H1 (cell line): ENCODE data around the gene RABGAP1. TPM values are rescaled to one million over a fixed set of nuclear protein-coding genes. Genes with fewer than 3 reads are reported as not detected.

Source experiments
- CTCF ChIA-PET: fragments of 300-600 bp; sonication (Branson Sonifier 250); formaldehyde crosslinking; loops from one replicate; lab custom pipeline; 2021; ENCODE audit not compliant: partially characterized antibody; lab: Charles Lee
- POLR2A ChIA-PET: fragments of 300-600 bp; sonication (Branson Sonifier 250); formaldehyde crosslinking; loops from one replicate; lab custom pipeline; 2021; ENCODE audit warnings: inconsistent platforms; ENCODE audit not compliant: partially characterized antibody; lab: Charles Lee
- DNase-seq, 2 experiments: peaks; one replicate each; pipeline versions ENCODE4 v3.0.0 to v3.0.0-alpha.2; 2010 to 2022; ENCODE audit warnings: low spot score in 2 of 2, low read depth in 1 of 2, mixed read lengths in 1 of 2
- FAIRE-seq: peaks from 2 replicates; lab custom pipeline; 2011; peaks lifted over from hg19 to GRCh38; lab: Jason Lieb, UNC
- H2AFZ ChIP-seq: 2 replicates; pipeline ENCODE4 v1.8.1; 2012; ENCODE audit warnings: low read length, inconsistent platforms
- H2AK5ac ChIP-seq: 2 replicates; pipeline ENCODE4 v1.6.1; 2013; ENCODE audit warnings: low read depth, low read length
- H2BK120ac ChIP-seq: replicated peaks from 2 replicates; pipeline ENCODE3; 2013; ENCODE audit warnings: low read depth, low read length, inconsistent platforms
- H2BK12ac ChIP-seq: 2 replicates; pipeline ENCODE4 v1.6.1; 2013; ENCODE audit warnings: low read depth, low read length
- H2BK15ac ChIP-seq: 2 replicates; pipeline ENCODE4 v1.6.1; 2013; ENCODE audit warnings: low read length
- H2BK20ac ChIP-seq: 2 replicates; pipeline ENCODE4 v1.6.1; 2013; ENCODE audit warnings: low read length
- H2BK5ac ChIP-seq: 2 replicates; pipeline ENCODE4 v1.6.1; 2013; ENCODE audit warnings: low read depth, low read length
- H3K14ac ChIP-seq: 2 replicates; pipeline ENCODE4 v1.6.1; 2013; ENCODE audit warnings: inconsistent platforms; ENCODE audit not compliant: insufficient read length
- H3K18ac ChIP-seq: 2 replicates; pipeline ENCODE4 v1.6.1; 2013; ENCODE audit warnings: low read length; ENCODE audit errors: extremely low read depth
- H3K23ac ChIP-seq: 2 replicates; pipeline ENCODE4 v1.6.1; 2013; ENCODE audit warnings: inconsistent platforms; ENCODE audit not compliant: insufficient read length
- H3K23me2 ChIP-seq: 2 replicates; pipeline ENCODE4 v1.6.1; 2013; ENCODE audit warnings: low read depth, low read length
- H3K27ac ChIP-seq: 2 replicates; pipeline ENCODE4 v1.6.1; 2011; ENCODE audit warnings: low read depth, low read length, inconsistent platforms
- H3K27me3 ChIP-seq, 4 experiments: replicated peaks in 1 of 4; 1 replicate in 1 of 4; 2 replicates in 3 of 4; pipeline versions ENCODE4 v1.6.1 to v1.8.1; 2011 to 2013; ENCODE audit warnings: low read length in 3 of 4, mild to moderate bottlenecking in 3 of 4, inconsistent platforms in 2 of 4, mixed read lengths in 2 of 4, moderate library complexity in 1 of 4; ENCODE audit not compliant: control insufficient read depth in 3 of 4, insufficient read depth in 3 of 4; ENCODE audit errors: extremely low read depth in 1 of 4
- H3K36me3 ChIP-seq, 4 experiments: 2 replicates each; pipeline versions ENCODE4 v1.6.1 to v1.8.1; 2011 to 2013; ENCODE audit warnings: mild to moderate bottlenecking in 4 of 4, low read length in 3 of 4, moderate library complexity in 2 of 4, control low read depth in 1 of 4, inconsistent platforms in 1 of 4; ENCODE audit not compliant: insufficient read depth in 4 of 4, control insufficient read depth in 2 of 4
- H3K4ac ChIP-seq: replicated peaks from 2 replicates; pipeline ENCODE3; 2013; ENCODE audit warnings: low read length, low read depth, mixed read lengths, inconsistent platforms; ENCODE audit not compliant: insufficient read length
- H3K4me1 ChIP-seq, 4 experiments: replicated peaks in 1 of 4; 1 replicate in 1 of 4; 2 replicates in 3 of 4; pipeline versions ENCODE4 v1.6.1 to v1.8.1; 2011 to 2013; ENCODE audit warnings: low read length in 3 of 4, inconsistent platforms in 2 of 4, mixed read lengths in 1 of 4; ENCODE audit not compliant: insufficient read depth in 4 of 4, control insufficient read depth in 3 of 4
- H3K4me2 ChIP-seq, 2 experiments: 2 replicates each; pipeline versions ENCODE4 v1.6.1 to v1.8.1; 2011 to 2013; ENCODE audit warnings: low read depth in 2 of 2, low read length in 2 of 2, control low read depth in 1 of 2, inconsistent platforms in 1 of 2, mild to moderate bottlenecking in 1 of 2; ENCODE audit not compliant: insufficient read depth in 1 of 2
- H3K4me3 ChIP-seq, 4 experiments: fragments of 200-600, 300-600 bp in 1 of 4; sonication (generic), shearing (Covaris generic), sonication (Bioruptor Twin) in 1 of 4; 2 replicates each; pipeline versions ENCODE4 v1.5.1 to v1.8.1; 2011 to 2016; ENCODE audit warnings: low read length in 4 of 4, low read depth in 3 of 4, control low read depth in 2 of 4, inconsistent platforms in 2 of 4, mild to moderate bottlenecking in 2 of 4, mixed read lengths in 1 of 4, moderate library complexity in 1 of 4; ENCODE audit not compliant: insufficient read depth in 2 of 4; ENCODE audit errors: extremely low read depth in 1 of 4
- H3K56ac ChIP-seq: replicated peaks from 2 replicates; pipeline ENCODE3; 2013; ENCODE audit warnings: low read depth, mild to moderate bottlenecking, mixed read lengths, low read length, inconsistent platforms; ENCODE audit not compliant: insufficient read length
- H3K79me1 ChIP-seq: 2 replicates; pipeline ENCODE4 v1.6.1; 2013; ENCODE audit warnings: low read depth, low read length, control low read depth
- H3K79me2 ChIP-seq, 2 experiments: 2 replicates each; pipeline versions ENCODE4 v1.6.1 to v1.8.1; 2012 to 2013; ENCODE audit warnings: low read length in 2 of 2, mild to moderate bottlenecking in 2 of 2, inconsistent platforms in 1 of 2; ENCODE audit not compliant: insufficient read depth in 2 of 2, control insufficient read depth in 1 of 2
- H3K9ac ChIP-seq, 4 experiments: replicated peaks in 1 of 4; 1 replicate in 1 of 4; 2 replicates in 3 of 4; pipeline versions ENCODE4 v1.6.1 to v1.8.1; 2011 to 2013; ENCODE audit warnings: low read depth in 3 of 4, low read length in 3 of 4, control low read depth in 2 of 4, mild to moderate bottlenecking in 2 of 4, moderate library complexity in 2 of 4, inconsistent platforms in 1 of 4; ENCODE audit errors: extremely low read depth in 1 of 4
- H3K9me3 ChIP-seq, 2 experiments: 2 replicates each; pipeline versions ENCODE4 v1.6.1 to v1.8.1; 2012 to 2013; ENCODE audit warnings: mild to moderate bottlenecking in 2 of 2, moderate library complexity in 2 of 2, control low read depth in 1 of 2, inconsistent platforms in 1 of 2, low read depth in 1 of 2, low read length in 1 of 2, mixed read lengths in 1 of 2; ENCODE audit not compliant: insufficient read depth in 2 of 2
- H4K20me1 ChIP-seq, 2 experiments: replicated peaks in 1 of 2; 2 replicates each; pipeline versions ENCODE3 to v1.8.1; 2011 to 2013; ENCODE audit warnings: inconsistent platforms in 2 of 2, low read length in 2 of 2, mild to moderate bottlenecking in 1 of 2; ENCODE audit not compliant: insufficient read depth in 2 of 2, control insufficient read depth in 1 of 2
- H4K5ac ChIP-seq: 2 replicates; pipeline ENCODE4 v1.6.1; 2013; ENCODE audit warnings: low read length, low read depth, mixed read lengths, inconsistent platforms; ENCODE audit not compliant: insufficient read length
- H4K8ac ChIP-seq: 2 replicates; pipeline ENCODE4 v1.8.0; 2013; ENCODE audit warnings: mild to moderate bottlenecking, moderate library complexity, low read length, inconsistent platforms; ENCODE audit not compliant: insufficient read depth; ENCODE audit errors: extremely low read depth
- H4K91ac ChIP-seq: replicated peaks from 2 replicates; pipeline ENCODE3; 2013; ENCODE audit warnings: low read length, mixed read lengths, inconsistent platforms; ENCODE audit not compliant: insufficient read length
- ATF3 ChIP-seq: IDR thresholded peaks from 2 replicates; pipeline ENCODE4 v1.6.1; 2011; ENCODE audit warnings: low read depth, mild to moderate bottlenecking, low read length; ENCODE audit not compliant: insufficient read depth
- CBX5 ChIP-seq: fragments of 300-800, 300-1000 bp; sonication (generic); IDR thresholded peaks from 2 replicates; pipeline ENCODE4 v1.7.1; 2016; ENCODE audit warnings: antibody characterized with exemption, low read length, low read depth
- CBX8 ChIP-seq: fragments of 300-800, 300-1000 bp; sonication (generic); IDR thresholded peaks from 2 replicates; pipeline ENCODE4 v1.7.1; 2016; ENCODE audit warnings: low read depth, low read length, borderline replicate concordance
- CTBP2 ChIP-seq: IDR thresholded peaks from 2 replicates; pipeline ENCODE4 v1.7.0; 2011; ENCODE audit warnings: borderline replicate concordance, mild to moderate bottlenecking, moderate library complexity, mixed read lengths, low read length; ENCODE audit not compliant: insufficient read depth, insufficient read length
- FOSL1 ChIP-seq: IDR thresholded peaks from 2 replicates; pipeline ENCODE4 v1.6.1; 2011; ENCODE audit warnings: mild to moderate bottlenecking, low read depth, low read length, moderate library complexity; ENCODE audit not compliant: insufficient read depth
- JUN ChIP-seq: IDR thresholded peaks from 2 replicates; pipeline ENCODE4 v1.6.1; 2011; ENCODE audit warnings: low read depth, mild to moderate bottlenecking, improper control_type of control experiment, low read length
- KDM1A ChIP-seq: fragments of 200-600, 300-600 bp; sonication (generic); IDR thresholded peaks from 2 replicates; pipeline ENCODE4 v1.7.1; 2016; ENCODE audit warnings: mild to moderate bottlenecking, low read length, borderline replicate concordance
- POU5F1 ChIP-seq: IDR thresholded peaks from 2 replicates; pipeline ENCODE4 v1.6.1; 2011; ENCODE audit warnings: low read depth, mild to moderate bottlenecking, low read length, moderate library complexity
- TAF1 ChIP-seq: IDR thresholded peaks from 2 replicates; pipeline ENCODE4 v1.6.1; 2011; ENCODE audit warnings: mild to moderate bottlenecking, low read depth, low read length
- YY1 ChIP-seq: IDR thresholded peaks from 2 replicates; pipeline ENCODE4 v1.6.1; 2011; ENCODE audit warnings: low read depth, mild to moderate bottlenecking, low read length
- ZNF274 ChIP-seq: IDR thresholded peaks from 2 replicates; pipeline ENCODE4 v1.7.0; 2012; ENCODE audit warnings: low read length, borderline replicate concordance; ENCODE audit errors: extremely low read depth
- WGBS, 2 experiments: shearing (Covaris generic) in 1 of 2; methylation state at CpG; one replicate each; pipeline versions ENCODE4 v1.1.6 to v1.1.7; 2013 to 2015; ENCODE audit warnings: low lambda C conversion rate in 2 of 2, mixed read lengths in 2 of 2, inconsistent platforms in 1 of 2, low coverage in 1 of 2, missing lambda C conversion rate in 1 of 2; ENCODE audit not compliant: insufficient replicate concordance in 2 of 2, insufficient coverage in 1 of 2, insufficient read length in 1 of 2; ENCODE audit errors: extremely low coverage in 1 of 2, missing lambda C conversion rate in 1 of 2; 5-methylcytosine and 5-hydroxymethylcytosine counted together
- polyA plus RNA-seq, 7 experiments: library from polyadenylated mRNA; depleted of rRNA in 3 of 7; stranded (reverse) in 5 of 7; unstranded in 2 of 7; fragments of >200 nt in 5 of 7; fragments of 200-250 nt in 2 of 7; gene quantifications; 1 replicate in 5 of 7; 2 replicates in 1 of 7; 4 replicates in 1 of 7; pipeline versions ENCODE4 v1.2.1 to v1.2.3, GENCODE V29; 2011 to 2013; ENCODE audit warnings: missing spikeins in 2 of 7, mixed read lengths in 2 of 7
- total RNA-seq: library from RNA; stranded (reverse); fragmentation: NEBNext Ultra II Directional; extraction: Animal tissue kit (Norgen Biotek cat#: 25700); gene quantifications from 2 replicates; pipeline ENCODE4 v1.2.1, GENCODE V29; 2021

The RABGAP1 gene
- total and polyA plus RNA-seq, 2 of the 8 experiments (the other 6 are each of a cell fraction or from before 2014, with no cell fraction given): 15.7 to 38.3 TPM

GRCh38 chr9:123000371-123001068, 59.7 kb downstream of the RABGAP1 start:
- no peaks in the 10 kb centered on the region for H3K4me1 ChIP-seq
- H4K5ac ChIP-seq: no peak overlapping the region
- no peaks in the 10 kb centered on the region for H3K23me2 ChIP-seq

More at GRCh38 chr9:123000371-123001068, 59.7 kb downstream of the RABGAP1 start:
- H3K27ac ChIP-seq: no peak overlapping the region
- H3K14ac ChIP-seq: no peak overlapping the region
- 88% methylated on average over 1 of the region's 1 CpG; no CpG with 5 or more reads in 1 of the 2 experiments for WGBS, 2 experiments
- no peak overlapping the region for H2BK20ac ChIP-seq
- no peaks in the 10 kb centered on the region for H3K79me1 ChIP-seq
- no peak for TF ChIP-seq KDM1A
- TF ChIP-seq JUN: no peak
- TF ChIP-seq ATF3: no peak
- TF ChIP-seq CBX5: no peak
- TF ChIP-seq POU5F1: no peak
- no peak for TF ChIP-seq CTBP2
- TF ChIP-seq TAF1: no peak
- TF ChIP-seq ZNF274: no peak
- no peak for TF ChIP-seq CBX8
- no peak for TF ChIP-seq YY1
- TF ChIP-seq FOSL1: no peak
- no peaks in the 10 kb centered on the region for H3K9me3 ChIP-seq
- H3K18ac ChIP-seq: no peak overlapping the region
- DNase-seq (no peak), FAIRE-seq (no peak)
- no peak overlapping the region for H3K4ac ChIP-seq
- H4K20me1 ChIP-seq: no peaks in the 10 kb centered on the region
- H2BK15ac ChIP-seq: no peak overlapping the region
- no peak overlapping the region for H2BK120ac ChIP-seq
- peaks cover 0 to 55% (median 13%) of the 10 kb centered on the region in 4 experiments; a peak in 6 of 8 replicates for H3K36me3 ChIP-seq
- no peak overlapping the region for H4K8ac ChIP-seq
- POLR2A ChIA-PET: interaction anchor here (0.5 to 0.6 kb wide), 2 partner anchors 131 to 161 kb away, joined by 3 read pairs; no protein-coding TSS in a partner anchor
- CTCF ChIA-PET: no interaction called here
- H3K4me2 ChIP-seq: no peak overlapping the region
- no peak overlapping the region for H3K4me3 ChIP-seq
- H2BK5ac ChIP-seq: no peak overlapping the region
- no peaks in the 10 kb centered on the region for H3K27me3 ChIP-seq
- H4K91ac ChIP-seq: no peak overlapping the region
- no peaks in the 10 kb centered on the region for H3K79me2 ChIP-seq
- H2AFZ ChIP-seq: no peak overlapping the region
- H3K9ac ChIP-seq: no peak overlapping the region
- no peak overlapping the region for H2BK12ac ChIP-seq
- H3K23ac ChIP-seq: no peak overlapping the region
- H3K56ac ChIP-seq: no peak overlapping the region
- H2AK5ac ChIP-seq: no peak overlapping the region
